ENCODE measurements around the gene LRRC56. TPM values are rescaled to one million over a fixed set of nuclear protein-coding genes. Genes with fewer than 3 reads are reported as not detected.
A peak's percentile ranks its signal among the peaks of the same experiment; 100 is the strongest.

LRRC56 gene
- total and polyA plus RNA-seq, 9 of the 15 experiments (the other 6 are each of a cell fraction or from before 2014, with no cell fraction given) = 0.03 to 4.5 (median 1.0) TPM; not detected in 1

DNA sequence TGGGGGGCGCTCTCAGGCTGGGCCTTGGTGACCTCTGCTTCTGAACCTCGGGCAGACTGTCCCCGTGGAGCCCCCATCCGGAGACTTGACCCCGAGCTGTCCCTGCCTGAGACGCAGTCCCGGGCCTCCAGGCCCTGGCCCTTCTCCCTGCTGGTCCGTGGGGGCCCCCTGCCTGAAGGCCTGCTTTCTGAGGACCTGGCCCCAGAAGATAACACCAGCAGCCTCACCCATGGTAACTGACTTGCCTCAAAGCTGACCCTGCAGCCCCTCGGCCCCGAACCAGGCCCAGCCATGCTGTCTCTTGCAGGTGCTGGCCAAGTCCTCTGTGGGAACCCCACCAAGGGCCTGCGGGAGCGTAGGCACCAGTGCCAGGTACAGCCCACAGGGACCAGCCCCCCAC is 14.3 kb downstream of the LRRC56 start (continued):
- TF ChIP-seq, protein P1, sequence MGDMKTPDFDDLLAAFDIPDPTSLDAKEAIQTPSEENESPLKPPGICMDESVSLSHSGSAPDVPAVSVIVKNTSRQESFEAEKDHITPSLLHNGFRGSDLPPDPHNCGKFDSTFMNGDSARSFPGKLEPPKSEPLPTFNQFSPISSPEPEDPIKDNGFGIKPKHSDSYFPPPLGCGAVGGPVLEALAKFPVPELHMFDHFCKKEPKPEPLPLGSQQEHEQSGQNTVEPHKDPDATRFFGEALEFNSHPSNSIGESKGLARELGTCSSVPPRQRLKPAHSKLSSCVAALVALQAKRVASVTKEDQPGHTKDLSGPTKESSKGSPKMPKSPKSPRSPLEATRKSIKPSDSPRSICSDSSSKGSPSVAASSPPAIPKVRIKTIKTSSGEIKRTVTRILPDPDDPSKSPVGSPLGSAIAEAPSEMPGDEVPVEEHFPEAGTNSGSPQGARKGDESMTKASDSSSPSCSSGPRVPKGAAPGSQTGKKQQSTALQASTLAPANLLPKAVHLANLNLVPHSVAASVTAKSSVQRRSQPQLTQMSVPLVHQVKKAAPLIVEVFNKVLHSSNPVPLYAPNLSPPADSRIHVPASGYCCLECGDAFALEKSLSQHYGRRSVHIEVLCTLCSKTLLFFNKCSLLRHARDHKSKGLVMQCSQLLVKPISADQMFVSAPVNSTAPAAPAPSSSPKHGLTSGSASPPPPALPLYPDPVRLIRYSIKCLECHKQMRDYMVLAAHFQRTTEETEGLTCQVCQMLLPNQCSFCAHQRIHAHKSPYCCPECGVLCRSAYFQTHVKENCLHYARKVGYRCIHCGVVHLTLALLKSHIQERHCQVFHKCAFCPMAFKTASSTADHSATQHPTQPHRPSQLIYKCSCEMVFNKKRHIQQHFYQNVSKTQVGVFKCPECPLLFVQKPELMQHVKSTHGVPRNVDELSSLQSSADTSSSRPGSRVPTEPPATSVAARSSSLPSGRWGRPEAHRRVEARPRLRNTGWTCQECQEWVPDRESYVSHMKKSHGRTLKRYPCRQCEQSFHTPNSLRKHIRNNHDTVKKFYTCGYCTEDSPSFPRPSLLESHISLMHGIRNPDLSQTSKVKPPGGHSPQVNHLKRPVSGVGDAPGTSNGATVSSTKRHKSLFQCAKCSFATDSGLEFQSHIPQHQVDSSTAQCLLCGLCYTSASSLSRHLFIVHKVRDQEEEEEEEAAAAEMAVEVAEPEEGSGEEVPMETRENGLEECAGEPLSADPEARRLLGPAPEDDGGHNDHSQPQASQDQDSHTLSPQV (IDR thresholded peaks at IDR 0.05) = peak; percentile 28; the same call in 1 of the 2 replicates
- no peak for TF ChIP-seq HDAC6 (IDR thresholded peaks at IDR 0.05; ENCODE audit: low read depth, low read length)
- peak; percentile 51; the same call in 1 of the 2 replicates for TF ChIP-seq ZFX (CRISPR knock-in tag; IDR thresholded peaks at IDR 0.05)
- 0 out of 2 replicates have a peak, but pooled peaks have one; percentile 17 for TF ChIP-seq NCOR1 (IDR thresholded peaks at IDR 0.05)
- TF ChIP-seq ARID1B (IDR thresholded peaks at IDR 0.05) = peak; percentile 46; the same call in 1 of the 2 replicates
- TF ChIP-seq, protein P2, sequence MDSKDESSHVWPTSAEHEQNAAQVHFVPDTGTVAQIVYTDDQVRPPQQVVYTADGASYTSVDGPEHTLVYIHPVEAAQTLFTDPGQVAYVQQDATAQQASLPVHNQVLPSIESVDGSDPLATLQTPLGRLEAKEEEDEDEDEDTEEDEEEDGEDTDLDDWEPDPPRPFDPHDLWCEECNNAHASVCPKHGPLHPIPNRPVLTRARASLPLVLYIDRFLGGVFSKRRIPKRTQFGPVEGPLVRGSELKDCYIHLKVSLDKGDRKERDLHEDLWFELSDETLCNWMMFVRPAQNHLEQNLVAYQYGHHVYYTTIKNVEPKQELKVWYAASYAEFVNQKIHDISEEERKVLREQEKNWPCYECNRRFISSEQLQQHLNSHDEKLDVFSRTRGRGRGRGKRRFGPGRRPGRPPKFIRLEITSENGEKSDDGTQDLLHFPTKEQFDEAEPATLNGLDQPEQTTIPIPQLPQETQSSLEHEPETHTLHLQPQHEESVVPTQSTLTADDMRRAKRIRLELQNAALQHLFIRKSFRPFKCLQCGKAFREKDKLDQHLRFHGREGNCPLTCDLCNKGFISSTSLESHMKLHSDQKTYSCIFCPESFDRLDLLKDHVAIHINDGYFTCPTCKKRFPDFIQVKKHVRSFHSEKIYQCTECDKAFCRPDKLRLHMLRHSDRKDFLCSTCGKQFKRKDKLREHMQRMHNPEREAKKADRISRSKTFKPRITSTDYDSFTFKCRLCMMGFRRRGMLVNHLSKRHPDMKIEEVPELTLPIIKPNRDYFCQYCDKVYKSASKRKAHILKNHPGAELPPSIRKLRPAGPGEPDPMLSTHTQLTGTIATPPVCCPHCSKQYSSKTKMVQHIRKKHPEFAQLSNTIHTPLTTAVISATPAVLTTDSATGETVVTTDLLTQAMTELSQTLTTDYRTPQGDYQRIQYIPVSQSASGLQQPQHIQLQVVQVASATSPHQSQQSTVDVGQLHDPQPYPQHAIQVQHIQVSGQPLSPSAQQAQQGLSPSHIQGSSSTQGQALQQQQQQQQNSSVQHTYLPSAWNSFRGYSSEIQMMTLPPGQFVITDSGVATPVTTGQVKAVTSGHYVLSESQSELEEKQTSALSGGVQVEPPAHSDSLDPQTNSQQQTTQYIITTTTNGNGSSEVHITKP (IDR thresholded peaks at IDR 0.05; ENCODE audit: partially characterized antibody) = peak; percentile 33
- TF ChIP-seq RBFOX2 (IDR thresholded peaks at IDR 0.05; ENCODE audit: low read depth, low read length) = peak; percentile 32; the same call in 1 of the 2 replicates
- no peak for TF ChIP-seq HNRNPK (IDR thresholded peaks at IDR 0.05; ENCODE audit: low read depth, low read length, poor library complexity, severe bottlenecking)
